ENCODE results near the gene CAMP.
A peak's percentile ranks its signal among the peaks of the same experiment; 100 is the strongest.
"Not testable (repeated sequence)": the region's sequence is repeated elsewhere in the genome, so short reads cannot be mapped to it uniquely, and the experiment has no call there.

The CAMP gene

DNA sequence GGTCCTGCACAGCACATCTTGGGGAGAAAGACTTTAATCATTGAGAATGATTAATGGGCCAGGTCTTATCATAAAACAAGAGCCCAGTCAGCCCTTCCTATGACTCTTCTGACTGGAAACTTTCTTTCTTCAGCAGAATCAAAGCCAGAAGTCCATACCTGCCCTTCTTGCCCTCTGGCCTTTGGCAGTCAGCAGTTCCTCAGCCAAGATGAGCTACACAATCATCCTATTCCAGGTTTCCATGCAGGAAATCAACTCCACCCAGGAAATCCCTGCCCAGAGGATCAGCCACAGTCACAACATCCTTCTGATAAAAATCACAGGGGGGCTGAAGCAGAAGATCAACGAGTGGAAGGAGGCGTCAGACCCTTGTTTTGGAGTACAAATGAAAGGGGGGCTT lies 44.5 kb downstream of the CAMP start:
- DNase-seq, result no peak

DNA sequence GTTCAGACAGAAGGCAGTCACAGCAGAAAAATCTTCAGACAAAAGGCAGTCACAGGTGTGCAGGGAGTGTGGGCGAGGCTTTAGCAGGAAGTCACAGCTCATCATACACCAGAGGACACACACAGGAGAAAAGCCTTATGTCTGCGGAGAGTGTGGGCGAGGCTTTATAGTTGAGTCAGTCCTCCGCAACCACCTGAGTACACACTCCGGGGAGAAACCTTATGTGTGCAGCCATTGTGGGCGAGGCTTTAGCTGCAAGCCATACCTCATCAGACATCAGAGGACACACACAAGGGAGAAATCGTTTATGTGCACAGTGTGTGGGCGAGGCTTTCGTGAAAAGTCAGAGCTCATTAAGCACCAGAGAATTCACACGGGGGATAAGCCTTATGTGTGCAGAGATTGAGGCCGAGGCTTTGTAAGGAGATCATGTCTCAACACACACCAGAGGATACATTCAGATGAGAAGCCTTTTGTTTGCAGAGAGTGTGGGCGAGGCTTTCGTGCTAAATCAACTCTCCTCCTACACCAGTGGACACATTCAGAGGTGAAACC lies 45.2 kb downstream of the CAMP start:
- no peak for DNase-seq

- no peak for DNase-seq
These were observed 45.8 kb downstream of the CAMP start for GRCh38 chr3:48268936-48269561.

DNA sequence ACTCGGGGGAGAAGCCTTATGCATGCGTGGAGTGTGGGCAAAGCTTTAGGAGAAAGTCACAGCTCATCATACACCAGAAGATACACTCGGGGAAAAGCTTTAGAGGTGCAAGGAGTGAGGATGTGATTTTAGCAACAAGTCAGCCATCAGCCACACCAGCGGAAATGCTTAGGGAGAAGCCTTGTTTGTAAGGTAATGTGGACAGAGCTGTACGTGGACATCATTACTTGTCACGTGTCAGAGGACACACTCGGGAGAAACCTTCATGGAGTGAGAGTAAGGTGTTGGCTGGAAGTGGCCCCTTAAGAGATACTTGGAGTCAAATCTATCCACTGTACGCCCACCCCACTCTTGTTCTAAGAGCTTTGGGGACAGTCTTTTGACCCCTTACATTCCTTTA lies 46.3 kb downstream of the CAMP start:
- no peak for DNase-seq

DNA sequence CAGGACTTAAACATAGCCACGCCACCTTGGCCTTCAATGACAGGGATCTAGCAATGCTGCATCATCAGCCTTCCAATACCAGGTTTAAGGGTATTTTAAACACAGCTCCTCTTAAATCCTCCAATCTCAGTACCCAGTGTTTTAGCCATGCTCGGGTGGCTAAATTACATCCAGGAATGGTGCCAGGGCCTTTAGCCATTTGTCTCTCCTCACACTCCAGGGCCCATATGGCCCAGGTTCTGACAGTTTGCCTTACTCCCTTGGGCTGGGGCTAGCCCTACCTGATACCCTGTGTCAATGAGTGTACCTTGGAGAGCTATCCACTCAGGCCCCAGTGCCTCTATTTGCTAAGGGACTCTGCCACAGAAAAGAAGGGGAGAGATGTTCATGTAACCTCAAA lies 47.0 kb downstream of the CAMP start:
- no peak for DNase-seq

DNA sequence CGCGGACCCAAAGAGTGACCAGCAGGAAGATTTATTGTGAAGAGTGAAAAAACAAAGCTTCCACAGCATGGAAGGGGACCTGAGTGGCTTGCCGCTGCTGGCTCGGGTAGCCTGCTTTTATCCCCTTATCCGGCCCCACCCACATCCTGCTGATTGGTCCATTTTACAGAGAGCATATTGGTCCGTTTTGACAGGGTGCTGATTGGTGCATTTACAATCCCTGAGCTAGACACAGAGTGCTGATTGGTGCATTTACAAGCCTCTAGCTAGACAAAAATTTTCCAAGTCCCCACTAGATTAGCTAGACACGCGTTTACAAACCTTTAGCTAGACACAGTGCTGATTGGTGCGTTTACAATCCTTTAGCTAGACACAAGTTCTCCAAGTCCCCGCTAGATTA lies 47.9 kb downstream of the CAMP start:
- DNase-seq, result not testable (repeated sequence)

DNA sequence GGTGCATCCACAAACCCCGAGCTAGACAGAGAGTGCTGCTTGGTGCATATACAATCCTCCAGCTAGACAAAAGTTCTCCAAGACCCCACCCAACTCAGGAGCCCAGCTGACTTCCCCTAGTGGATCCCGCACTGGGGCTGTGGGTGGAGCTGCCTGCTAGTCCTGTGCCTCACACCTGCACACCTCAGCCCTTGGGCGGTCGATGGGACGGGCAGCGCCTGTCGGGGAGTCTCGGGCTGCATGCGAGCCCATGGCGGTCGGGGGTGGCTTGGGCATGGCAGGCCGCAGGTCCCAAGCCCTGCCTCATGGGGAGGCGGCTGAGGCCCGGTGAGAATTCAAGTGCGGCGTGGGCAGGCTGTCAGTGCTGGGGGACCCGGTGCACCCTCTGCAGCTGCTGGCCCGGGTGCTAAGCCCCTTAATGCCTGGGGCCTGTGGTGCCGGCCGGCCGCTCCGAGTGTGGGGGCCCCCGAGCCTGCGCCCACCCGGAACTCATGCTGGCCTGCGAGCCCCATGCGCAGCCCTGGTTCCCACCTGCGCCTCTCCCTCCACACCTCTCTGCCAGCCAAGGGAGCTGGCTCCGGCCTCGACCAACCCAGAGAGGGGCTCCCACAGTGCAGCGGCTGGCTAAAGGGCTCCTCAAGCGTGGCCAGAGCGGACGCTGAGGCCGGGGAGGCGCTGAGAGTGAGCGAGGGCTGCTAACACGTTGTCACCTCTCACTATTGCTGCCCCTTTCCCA lies 48.6 kb downstream of the CAMP start:
- no peak for DNase-seq

GRCh38 chr3:48273594-48274211 lies 50.4 kb downstream of the CAMP start:
- peak; percentile 15 for DNase-seq

- no peak for DNase-seq
These were observed 51.2 kb downstream of the CAMP start for GRCh38 chr3:48274452-48274851.

Data from NCI-H1694 treated with DMSO at 0.1 percent for 48 hours (cell line).